HG02973 (cell line): ENCODE data around the gene LRP5.
"Not testable (repeated sequence)": the region's sequence is repeated elsewhere in the genome, so short reads cannot be mapped to it uniquely, and the experiment has no call there.

ENCODE experiments used
- ATAC-seq: cut with Tn5 transposase; IDR thresholded peaks from one replicate; pipeline ENCODE4 v1.9.1; 2021; ENCODE audit warnings: moderate library complexity; ENCODE audit not compliant: unreplicated experiment

Gene LRP5

GRCh38 chr11:68413591-68413999, 101.2 kb downstream of the LRP5 start:
- no peak for ATAC-seq

- no peak for ATAC-seq
These were observed 102.3 kb downstream of the LRP5 start for GRCh38 chr11:68414496-68415221.

- ATAC-seq: no peak
These were observed 103.7 kb downstream of the LRP5 start for GRCh38 chr11:68416070-68416578.

- no peak for ATAC-seq
These were observed 106.3 kb downstream of the LRP5 start for GRCh38 chr11:68418648-68419047.

GRCh38 chr11:68420171-68420570, 107.8 kb downstream of the LRP5 start:
- ATAC-seq: no peak

- no peak for ATAC-seq
These were observed 111.1 kb downstream of the LRP5 start for GRCh38 chr11:68423481-68423880.

GRCh38 chr11:68424101-68424632, 111.8 kb downstream of the LRP5 start:
- no peak for ATAC-seq

- no peak for ATAC-seq
These were observed 112.8 kb downstream of the LRP5 start for GRCh38 chr11:68424981-68425865.

GRCh38 chr11:68425866-68426380, 113.5 kb downstream of the LRP5 start:
- ATAC-seq: no peak

GRCh38 chr11:68429661-68430060, 117.3 kb downstream of the LRP5 start:
- no peak for ATAC-seq

GRCh38 chr11:68430384-68430783, 118.0 kb downstream of the LRP5 start:
- no peak for ATAC-seq

GRCh38 chr11:68430801-68431200, 118.4 kb downstream of the LRP5 start:
- no peak for ATAC-seq

- ATAC-seq: no peak
These were observed 119.7 kb downstream of the LRP5 start for GRCh38 chr11:68431984-68432645.

- no peak for ATAC-seq
These were observed 120.5 kb downstream of the LRP5 start for GRCh38 chr11:68432874-68433273.

GRCh38 chr11:68433541-68433940, 121.2 kb downstream of the LRP5 start:
- ATAC-seq: no peak

- not testable (repeated sequence) for ATAC-seq
These were observed 121.8 kb downstream of the LRP5 start for GRCh38 chr11:68434159-68434558.

- ATAC-seq: no peak
These were observed 123.9 kb downstream of the LRP5 start for GRCh38 chr11:68436162-68436888.

GRCh38 chr11:68436985-68437926, 124.9 kb downstream of the LRP5 start:
- ATAC-seq: no peak
